ENCODE results near the gene LHFPL2. TPM values are rescaled to one million over a fixed set of nuclear protein-coding genes. Genes with fewer than 3 reads are reported as not detected.

The LHFPL2 gene
- total RNA-seq, 1 experiment from 2014 or later, result 49.7 TPM

DNA sequence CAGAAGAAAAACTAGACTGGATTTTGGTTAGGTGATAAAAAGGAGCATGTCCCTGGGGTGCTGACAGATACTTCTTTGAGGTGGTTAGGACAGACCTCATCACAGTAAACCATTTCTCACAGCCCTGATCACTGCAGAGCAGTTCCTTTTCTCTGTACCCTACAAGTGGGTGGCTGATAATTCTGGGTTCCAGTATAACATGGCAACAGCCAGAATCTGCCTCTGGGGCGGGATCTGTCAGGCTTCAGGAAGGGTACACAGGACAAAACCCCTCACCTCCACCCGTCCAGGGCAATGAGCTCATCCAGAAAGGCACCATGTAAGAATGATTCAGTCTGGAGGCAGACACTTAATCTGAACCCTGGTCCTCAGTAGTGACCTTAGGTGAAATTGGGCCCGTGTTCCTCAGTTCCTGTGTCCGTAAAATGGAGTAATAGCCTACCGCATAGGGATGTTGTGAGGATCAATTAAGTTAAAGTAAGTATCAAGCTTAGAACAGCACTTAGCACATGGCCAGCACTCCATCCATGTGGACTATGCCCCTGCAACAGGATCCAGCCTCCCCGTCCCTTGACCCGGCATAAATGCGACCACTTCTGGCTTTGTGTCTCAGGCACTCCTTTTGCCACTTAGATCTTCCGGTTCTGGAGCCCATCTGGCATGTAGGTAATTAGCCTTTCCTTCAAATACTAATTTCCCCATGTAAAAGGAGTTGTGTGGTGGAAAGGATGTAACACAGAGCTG is 129.2 kb downstream of the LHFPL2 start:
- no TSS peak for BruUV-seq (replicated peaks)
- Mint-ChIP-seq H3K27me3 (ENCODE audit: insufficient read depth, unreplicated experiment) (no peaks in the 10 kb centered on the region), H3K9me3 (ENCODE audit: unreplicated experiment) (no peaks in the 10 kb centered on the region), H3K27ac (ENCODE audit: unreplicated experiment) (peak overlapping the region; percentile 86), H3K4me1 (ENCODE audit: low read depth, unreplicated experiment) (peaks cover 15% of the 10 kb centered on the region), H3K4me3 (ENCODE audit: unreplicated experiment) (no peak overlapping the region), H3K36me3 (ENCODE audit: insufficient read depth, unreplicated experiment) (peaks cover 17% of the 10 kb centered on the region)
- H3K27me3 ChIP-seq (replicated peaks; ENCODE audit: control insufficient read depth, insufficient read depth, low read length), result no peaks in the 10 kb centered on the region
- ChIA-PET POLR2A (no interaction called here), CTCF (interaction anchor here (0.5 to 1.0 kb wide), 5 partner anchors 14 to 159 kb away, joined by 3 to 4 read pairs (median 3); partner anchors contain the start of gene SCAMP1)
- H3K4me1 ChIP-seq, result peaks cover 31% of the 10 kb centered on the region
- no peak overlapping the region for H3K4me3 ChIP-seq (ENCODE audit: low read depth, low read length)
- TF ChIP-seq CTCF (IDR thresholded peaks at IDR 0.05; ENCODE audit: insufficient read depth in 1 of 2, low read depth in 1 of 2, low read length in 1 of 2, severe bottlenecking in 1 of 2, unreplicated experiment in 1 of 2), result no peak
- no peaks in the 10 kb centered on the region for H3K9me3 ChIP-seq
- peaks cover 1% of the 10 kb centered on the region; the same call in 1 of the 2 replicates for H3K36me3 ChIP-seq (ENCODE audit: control insufficient read depth, insufficient read depth, low read length)
- DNase-seq, result no peak
- intact Hi-C loops (cut with micrococcal nuclease; ENCODE audit: unreplicated experiment), result no loop called here

DNA sequence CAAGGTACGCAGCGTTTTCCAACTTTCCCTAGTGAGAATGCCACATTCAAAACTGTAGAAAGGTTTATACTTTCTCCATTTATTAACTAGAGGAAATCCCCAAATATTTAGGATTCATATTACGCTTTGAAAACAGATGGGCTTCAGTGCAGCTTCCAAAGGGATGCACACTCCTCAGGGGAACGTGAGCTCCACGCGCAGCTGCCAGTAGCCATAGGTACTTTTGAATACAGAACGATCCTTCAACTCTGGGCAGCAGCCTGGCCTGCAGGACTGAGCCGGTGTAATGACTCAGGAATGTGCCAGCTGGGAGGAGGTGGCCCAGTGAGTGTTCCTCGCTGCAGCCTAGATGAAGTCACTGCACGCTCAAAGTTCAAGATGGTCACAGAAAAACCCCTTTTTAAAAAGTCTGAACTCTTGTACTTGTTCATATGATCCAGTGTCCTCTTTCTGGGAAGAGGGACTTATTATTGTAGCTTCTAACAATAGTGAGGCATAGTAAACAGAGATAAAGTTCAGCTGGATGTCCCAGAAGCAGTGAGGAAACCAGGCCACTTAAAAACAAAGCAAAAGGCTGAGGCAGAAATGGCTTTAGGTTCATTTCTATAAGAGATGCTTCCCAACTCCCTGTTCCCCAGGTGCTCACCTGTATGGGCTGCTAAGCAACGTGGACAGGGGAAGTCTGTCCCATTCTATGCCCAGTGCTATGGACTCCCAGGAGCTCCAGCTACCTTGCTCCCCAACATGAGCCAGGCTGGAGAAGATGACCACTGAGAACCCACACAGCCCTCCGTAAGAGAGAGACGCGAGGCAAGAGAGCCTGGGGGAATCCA is 130.0 kb downstream of the LHFPL2 start:
- Mint-ChIP-seq H3K9me3 (ENCODE audit: unreplicated experiment) (no peaks in the 10 kb centered on the region), H3K27me3 (ENCODE audit: insufficient read depth, unreplicated experiment) (no peaks in the 10 kb centered on the region), H3K36me3 (ENCODE audit: insufficient read depth, unreplicated experiment) (peaks cover 15% of the 10 kb centered on the region), H3K27ac (ENCODE audit: unreplicated experiment) (peak overlapping the region; percentile 86), H3K4me3 (ENCODE audit: unreplicated experiment) (no peak overlapping the region), H3K4me1 (ENCODE audit: low read depth, unreplicated experiment) (peaks cover 15% of the 10 kb centered on the region)
- CTCF ChIA-PET, result interaction anchor here (0.9 to 1.0 kb wide), 3 partner anchors 15 to 158 kb away, joined by 3 read pairs; partner anchors contain the start of gene SCAMP1
- TF ChIP-seq CTCF (IDR thresholded peaks at IDR 0.05; ENCODE audit: insufficient read depth in 1 of 2, low read depth in 1 of 2, low read length in 1 of 2, severe bottlenecking in 1 of 2, unreplicated experiment in 1 of 2), result no peak
- POLR2A ChIA-PET, result no interaction called here
- BruUV-seq (replicated peaks), result no TSS peak
- no peaks in the 10 kb centered on the region for H3K27me3 ChIP-seq (replicated peaks; ENCODE audit: control insufficient read depth, insufficient read depth, low read length)
- H3K4me1 ChIP-seq, result peaks cover 31% of the 10 kb centered on the region
- 0 out of 2 replicates have a peak, but pooled peaks cover 1% of the 10 kb centered on the region for H3K36me3 ChIP-seq (ENCODE audit: control insufficient read depth, insufficient read depth, low read length)
- H3K9me3 ChIP-seq, result no peaks in the 10 kb centered on the region
- intact Hi-C loops (cut with micrococcal nuclease; ENCODE audit: unreplicated experiment), result loop anchor here (1.0 kb wide), 3 partner anchors 10 to 19 kb away; no protein-coding TSS in a partner anchor
- peak; percentile 65 to 71 for DNase-seq
- H3K4me3 ChIP-seq (ENCODE audit: low read depth, low read length), result no peak overlapping the region

DNA sequence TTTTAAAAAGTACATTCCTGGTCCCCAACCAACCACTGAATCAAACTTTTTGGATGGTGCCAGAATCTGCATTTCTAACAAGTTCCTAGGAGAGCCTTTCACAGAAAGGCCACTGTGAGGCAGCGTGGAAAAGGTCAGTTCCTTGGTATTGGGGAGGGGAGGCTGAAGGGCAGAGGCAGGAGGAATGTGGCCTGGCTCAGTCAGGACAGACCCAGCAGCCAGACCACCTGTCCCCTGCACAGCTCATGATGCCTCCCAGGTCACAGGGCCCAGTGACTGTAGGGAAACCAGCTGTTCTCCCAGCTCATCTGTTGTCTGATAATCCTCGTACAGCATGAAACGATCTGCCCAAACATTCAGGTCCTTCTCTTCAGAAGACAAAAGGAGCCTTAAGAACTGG is 132.9 kb downstream of the LHFPL2 start:
- Mint-ChIP-seq H3K36me3 (ENCODE audit: insufficient read depth, unreplicated experiment) (peaks cover 13% of the 10 kb centered on the region), H3K9me3 (ENCODE audit: unreplicated experiment) (no peaks in the 10 kb centered on the region), H3K4me3 (ENCODE audit: unreplicated experiment) (no peak overlapping the region), H3K4me1 (ENCODE audit: low read depth, unreplicated experiment) (peaks cover 15% of the 10 kb centered on the region), H3K27ac (ENCODE audit: unreplicated experiment) (no peak overlapping the region), H3K27me3 (ENCODE audit: insufficient read depth, unreplicated experiment) (no peaks in the 10 kb centered on the region)
- intact Hi-C loops (cut with micrococcal nuclease; ENCODE audit: unreplicated experiment), result no loop called here
- no peaks in the 10 kb centered on the region for H3K27me3 ChIP-seq (replicated peaks; ENCODE audit: control insufficient read depth, insufficient read depth, low read length)
- BruUV-seq (replicated peaks), result no TSS peak
- 0 out of 2 replicates have a peak, but pooled peaks cover 1% of the 10 kb centered on the region for H3K36me3 ChIP-seq (ENCODE audit: control insufficient read depth, insufficient read depth, low read length)
- POLR2A ChIA-PET, result no interaction called here
- CTCF ChIA-PET, result no interaction called here
- TF ChIP-seq CTCF (IDR thresholded peaks at IDR 0.05; ENCODE audit: insufficient read depth in 1 of 2, low read depth in 1 of 2, low read length in 1 of 2, severe bottlenecking in 1 of 2, unreplicated experiment in 1 of 2), result no peak
- H3K9me3 ChIP-seq, result no peaks in the 10 kb centered on the region
- H3K4me3 ChIP-seq (ENCODE audit: low read depth, low read length), result no peak overlapping the region
- peaks cover 25% of the 10 kb centered on the region for H3K4me1 ChIP-seq
- DNase-seq, result no peak

Data from Caco-2 (cell line).